HS-27A (cell line): Measurements from ENCODE around the gene ARFIP2.

Source experiments
- DNase-seq: peaks from one replicate; pipeline ENCODE4 v3.0.0-alpha.2; 2012; ENCODE audit warnings: low read depth, missing footprints

Gene ARFIP2

DNA sequence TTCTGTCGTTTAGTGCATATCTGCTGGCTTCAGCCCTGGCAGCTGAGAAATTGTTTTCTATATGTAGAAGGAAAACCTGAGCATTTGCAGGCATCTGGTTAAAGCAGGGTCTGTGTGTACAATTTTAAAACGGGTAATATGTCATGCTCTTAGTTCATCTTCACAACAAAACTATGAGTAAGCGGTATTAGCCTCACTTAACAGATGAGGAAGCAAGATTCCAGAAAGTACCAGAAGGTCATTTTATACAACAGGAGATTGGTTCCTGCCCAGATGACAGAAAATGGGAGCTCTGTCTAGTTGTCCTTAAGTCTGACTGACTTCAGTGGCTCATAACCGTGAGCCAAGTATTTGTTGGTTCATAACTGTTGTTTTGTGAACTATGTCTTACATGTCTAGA, 1.3 kb upstream of the ARFIP2 start:
- DNase-seq: no peak

DNA sequence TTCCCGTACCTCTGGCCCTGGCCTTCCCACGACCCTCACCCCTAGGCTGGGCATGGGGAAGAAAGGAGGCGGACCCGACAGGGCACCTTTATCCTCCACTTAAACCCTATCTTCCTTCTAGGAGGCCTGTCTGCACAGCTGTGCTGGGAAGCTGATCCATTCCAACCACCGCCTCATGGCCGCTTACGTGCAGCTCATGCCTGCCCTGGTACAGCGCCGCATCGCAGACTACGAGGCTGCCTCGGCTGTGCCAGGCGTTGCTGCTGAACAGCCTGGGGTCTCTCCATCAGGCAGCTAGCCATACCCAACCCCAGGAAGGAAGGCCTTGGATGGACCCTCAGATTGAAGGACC, 769 bp upstream of the ARFIP2 start:
- no peak for DNase-seq

DNA sequence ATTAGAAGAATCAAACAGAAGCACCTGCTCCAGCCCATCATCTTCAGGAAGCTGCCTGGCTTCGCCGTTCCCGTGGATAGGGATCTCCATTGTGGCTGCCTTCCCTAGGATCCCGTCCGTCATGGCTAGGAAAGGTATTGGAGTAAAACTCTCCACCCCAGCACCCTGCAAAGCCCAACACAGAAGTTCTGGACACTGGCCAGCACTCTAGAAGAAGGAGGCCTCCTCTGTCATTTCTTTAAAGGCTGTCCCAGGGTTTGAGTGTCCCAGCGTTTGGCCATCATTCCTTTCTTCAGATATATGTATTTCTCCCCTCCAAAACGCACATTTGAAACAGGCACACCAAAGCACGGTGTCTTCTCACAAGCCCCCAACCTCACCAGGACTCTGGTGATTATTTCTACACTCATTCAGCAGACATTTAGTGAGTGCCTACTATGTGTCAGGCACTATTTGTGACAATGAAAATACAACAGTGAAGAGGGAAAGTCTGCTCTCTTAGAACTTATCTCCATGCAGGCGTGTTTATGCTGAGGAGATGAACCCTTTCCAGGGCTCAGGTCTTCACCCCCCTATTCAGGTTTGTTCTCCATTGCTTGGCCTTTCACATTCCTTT, 724 bp downstream of the ARFIP2 start:
- DNase-seq: no peak

DNA sequence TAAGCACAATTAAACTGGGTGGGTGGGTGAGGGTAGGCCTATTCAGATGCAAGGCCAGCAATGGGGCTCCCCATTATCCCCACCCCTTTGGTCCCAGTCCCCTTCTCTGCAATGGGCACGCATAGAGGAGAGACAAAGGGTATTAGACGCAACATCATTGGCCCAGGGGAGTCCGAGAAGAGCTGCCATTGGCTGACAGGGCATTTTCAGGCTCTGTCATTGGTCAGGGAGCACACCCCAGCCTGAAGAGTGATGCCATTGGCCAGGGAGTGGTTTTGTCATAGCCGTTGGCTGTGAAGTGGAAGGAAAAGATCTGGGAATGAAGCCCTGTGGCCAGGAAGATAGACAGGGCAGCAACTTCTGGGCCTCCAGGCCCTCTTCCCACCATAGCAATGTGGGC, 4.6 kb downstream of the ARFIP2 start:
- no peak for DNase-seq

DNA sequence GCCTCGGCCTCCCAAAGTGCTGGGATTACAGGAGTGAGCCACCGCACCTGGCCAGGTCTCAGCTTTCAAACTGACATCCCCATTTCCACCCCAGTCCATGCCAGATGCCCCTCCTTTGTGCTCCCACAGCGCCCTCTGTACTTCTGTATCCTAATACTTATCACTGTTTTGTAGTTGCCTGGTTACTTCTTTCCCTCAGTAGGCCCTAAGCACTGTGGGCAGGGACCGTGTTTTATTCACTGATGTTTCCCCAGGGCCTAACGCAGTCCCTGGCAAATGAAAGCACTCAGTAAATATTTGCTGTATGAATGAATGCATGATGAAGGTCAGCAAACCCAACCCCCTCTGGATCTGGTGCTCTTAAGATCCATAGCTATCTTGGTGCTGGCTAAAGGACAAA, 5.2 kb downstream of the ARFIP2 start:
- no peak for DNase-seq

DNA sequence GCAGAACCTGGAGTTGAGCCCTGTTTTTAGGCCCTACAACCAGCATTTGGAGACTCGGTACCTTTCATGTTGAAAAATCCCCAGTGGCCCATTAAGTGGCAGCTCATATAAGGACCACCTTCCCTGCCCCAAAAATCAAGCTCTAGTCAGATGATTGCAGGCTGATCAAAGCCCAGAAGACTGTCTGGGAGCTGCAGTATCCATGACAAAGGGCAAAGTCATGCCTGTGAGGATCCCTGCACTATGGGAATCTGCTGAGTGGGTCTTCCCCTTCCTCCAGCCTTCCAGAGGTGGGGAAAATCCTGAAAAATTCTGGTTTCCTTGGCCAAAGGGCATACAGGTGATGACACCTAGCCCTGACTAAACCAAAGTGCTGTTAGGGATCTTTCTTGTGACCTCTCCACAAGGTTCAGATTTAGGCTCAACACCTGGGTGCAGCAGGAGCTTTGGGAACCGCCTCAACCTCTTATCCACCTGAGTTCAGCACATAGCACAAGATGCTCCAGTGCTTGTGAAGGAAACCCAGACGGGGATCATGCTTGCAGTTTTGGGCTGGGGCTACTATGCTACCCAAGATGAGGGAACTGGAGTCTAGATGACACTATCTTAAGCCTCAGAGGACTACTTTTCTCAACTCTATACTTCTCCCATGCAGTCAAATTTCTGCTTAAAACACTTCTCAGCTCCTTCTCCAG, 6.2 kb downstream of the ARFIP2 start:
- no peak for DNase-seq

DNA sequence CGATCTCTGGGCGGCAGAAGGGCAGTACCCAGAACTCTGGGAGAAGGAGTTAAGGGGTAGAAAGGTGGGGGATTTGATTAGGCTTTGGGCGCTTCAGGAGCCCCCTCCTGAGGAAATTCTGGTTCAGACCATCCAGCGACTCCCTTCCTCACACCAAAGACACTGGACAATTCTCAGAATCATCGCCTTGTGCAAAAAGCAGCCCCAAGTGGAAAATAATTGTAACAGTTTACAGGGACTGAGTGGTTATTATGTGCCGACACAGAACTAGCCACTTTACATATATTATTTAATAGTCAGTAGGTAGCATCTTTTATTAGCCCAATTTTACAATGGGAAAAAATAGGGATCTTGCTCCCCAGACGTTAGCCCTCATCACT, 6.7 kb downstream of the ARFIP2 start:
- peak; percentile 17 for DNase-seq

DNA sequence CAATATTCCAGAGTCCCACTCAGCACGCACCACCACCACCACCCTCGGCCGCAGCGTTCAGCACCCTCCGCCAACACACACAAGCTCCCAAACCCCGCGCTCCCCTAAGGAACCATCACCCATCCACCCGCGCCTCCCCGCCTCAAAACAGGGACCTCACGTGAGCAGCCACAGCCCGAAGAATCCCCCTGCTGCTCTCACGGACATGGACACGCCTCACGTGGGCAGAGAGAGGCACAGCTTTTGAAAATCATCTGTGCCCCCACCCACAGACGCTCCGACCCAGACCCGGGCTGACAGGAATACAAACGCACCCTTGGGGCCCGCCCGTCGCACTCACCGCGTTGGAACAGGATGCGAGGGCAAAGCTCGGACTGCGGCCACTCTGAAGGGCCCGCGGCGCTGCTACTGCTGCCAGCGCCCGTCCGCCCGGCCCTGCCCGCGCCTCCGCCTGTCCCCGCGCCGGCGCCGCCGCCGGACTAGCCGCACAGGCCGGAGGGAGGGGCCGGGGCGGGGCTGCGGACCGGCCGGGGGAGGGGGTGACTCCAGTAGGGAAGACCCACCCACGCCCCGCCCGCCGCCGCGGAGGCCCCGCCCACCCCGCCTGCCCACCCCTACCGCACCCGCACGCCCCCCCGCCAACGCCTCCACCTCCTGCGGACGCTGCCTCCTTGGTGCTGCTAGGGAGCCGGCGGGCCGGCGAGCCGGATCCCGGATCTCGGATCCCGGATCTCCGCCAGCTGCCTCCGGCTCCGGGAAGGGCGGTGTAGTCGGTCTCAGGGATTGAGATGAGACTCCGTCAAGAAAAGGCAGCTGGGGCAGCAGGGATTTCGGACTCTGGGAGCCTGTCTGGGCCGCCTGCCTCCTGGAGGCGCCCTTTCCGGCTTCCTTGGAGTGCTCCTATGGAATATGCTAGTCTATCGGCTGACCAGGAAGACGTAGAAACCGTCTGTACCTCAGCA, 7.4 kb downstream of the ARFIP2 start, which contains the start of gene TRIM3:
Gene TRIM3 (minus strand): TSS at position 491 of the 962 bp plus-strand sequence. CDS start 8,246 bp downstream, outside the sequence.
- DNase-seq: peak; percentile 70

DNA sequence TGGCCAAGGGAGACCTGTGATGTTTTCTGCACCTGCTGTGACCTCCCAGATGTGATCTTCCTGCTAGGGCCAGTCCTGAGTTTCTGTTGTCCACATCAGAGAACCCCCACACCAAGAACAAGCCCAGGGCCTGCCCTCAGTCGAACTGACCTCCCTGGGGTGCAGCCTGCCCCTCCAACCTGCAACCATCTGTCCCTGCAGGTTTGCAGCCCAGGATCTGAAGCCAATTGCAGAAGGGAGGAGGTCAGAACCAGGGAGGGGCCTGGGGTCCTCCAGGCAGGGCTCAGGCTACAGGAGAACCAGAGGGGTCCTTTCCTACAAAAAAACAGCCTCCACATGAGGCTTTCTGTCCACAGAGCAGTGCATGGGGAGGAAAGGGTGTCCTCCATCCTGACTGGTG, 8.2 kb downstream of the ARFIP2 start:
- no peak for DNase-seq

DNA sequence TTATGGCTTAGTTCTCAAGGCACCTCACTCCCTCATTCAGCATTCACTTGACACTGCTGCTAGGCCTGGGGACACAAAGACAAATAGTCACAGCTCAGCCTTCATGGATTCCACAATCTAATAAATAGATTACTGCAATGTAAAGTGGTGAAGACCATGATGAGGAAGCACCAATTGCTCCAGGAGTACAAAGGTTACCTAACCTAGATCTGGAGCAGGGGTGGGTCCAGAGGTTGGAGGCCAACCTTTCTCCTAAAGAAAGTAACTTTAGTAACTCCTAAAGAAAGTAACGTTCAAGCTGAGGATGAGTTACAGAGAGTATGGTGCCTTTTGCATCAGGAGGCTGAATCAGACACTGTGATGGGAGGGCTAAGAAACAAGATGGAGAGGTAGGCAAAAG, 11.5 kb downstream of the ARFIP2 start:
- DNase-seq: no peak

DNA sequence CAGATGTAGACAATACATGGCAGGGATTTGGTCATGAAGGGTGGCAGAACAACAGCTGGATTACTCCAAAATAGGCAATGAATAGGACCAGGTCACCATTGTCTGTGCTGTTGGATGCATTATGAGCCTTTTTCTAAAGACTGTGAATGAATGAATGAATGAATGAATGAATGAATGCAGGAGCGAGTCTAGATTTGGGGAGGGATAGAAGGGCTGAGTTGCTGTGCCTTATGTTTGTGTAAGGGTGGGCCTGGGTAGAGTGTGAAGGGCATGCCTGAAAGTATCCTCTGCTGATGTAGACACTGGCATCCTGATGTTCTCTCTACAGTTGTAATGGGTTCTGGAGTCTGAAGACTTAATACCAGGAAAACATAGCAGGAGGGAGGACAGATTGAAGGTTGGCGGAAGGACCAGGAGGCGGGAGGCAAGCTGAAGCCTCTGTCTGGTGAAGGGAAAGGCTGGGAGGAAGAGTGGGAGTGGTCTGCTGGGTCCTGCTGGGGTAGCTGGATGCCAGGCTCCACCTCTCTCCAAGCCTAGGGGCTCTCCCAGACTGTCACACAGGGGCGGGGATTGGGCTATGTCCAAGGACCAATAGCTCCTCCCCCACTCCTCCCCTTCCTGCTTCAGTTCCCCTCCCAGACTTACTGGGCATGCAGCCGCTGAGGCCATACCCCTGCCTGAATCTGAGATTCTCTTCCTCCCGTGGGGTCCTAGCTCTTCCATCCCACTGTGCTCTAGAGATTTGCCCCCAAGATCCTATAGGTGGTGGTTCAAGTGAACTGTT, 12.2 kb downstream of the ARFIP2 start:
- DNase-seq: no peak

DNA sequence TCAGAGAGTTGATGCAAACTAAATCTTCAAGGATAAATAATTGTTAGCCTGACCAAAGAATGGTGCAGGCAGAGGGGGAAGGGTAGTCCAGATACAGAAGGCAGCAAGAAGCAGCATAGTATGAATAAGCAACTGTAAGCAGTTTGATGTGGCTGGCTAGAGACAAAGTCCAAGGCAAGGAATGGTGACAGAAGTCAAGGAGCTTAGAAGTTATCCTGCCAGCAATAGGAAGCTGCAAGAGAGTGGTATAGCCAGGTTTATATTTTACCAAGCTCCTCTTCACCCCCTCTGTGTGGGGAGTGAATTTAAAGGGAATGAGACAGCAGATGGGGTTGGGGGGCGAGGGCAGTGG, 22.1 kb downstream of the ARFIP2 start:
- DNase-seq: no peak

DNA sequence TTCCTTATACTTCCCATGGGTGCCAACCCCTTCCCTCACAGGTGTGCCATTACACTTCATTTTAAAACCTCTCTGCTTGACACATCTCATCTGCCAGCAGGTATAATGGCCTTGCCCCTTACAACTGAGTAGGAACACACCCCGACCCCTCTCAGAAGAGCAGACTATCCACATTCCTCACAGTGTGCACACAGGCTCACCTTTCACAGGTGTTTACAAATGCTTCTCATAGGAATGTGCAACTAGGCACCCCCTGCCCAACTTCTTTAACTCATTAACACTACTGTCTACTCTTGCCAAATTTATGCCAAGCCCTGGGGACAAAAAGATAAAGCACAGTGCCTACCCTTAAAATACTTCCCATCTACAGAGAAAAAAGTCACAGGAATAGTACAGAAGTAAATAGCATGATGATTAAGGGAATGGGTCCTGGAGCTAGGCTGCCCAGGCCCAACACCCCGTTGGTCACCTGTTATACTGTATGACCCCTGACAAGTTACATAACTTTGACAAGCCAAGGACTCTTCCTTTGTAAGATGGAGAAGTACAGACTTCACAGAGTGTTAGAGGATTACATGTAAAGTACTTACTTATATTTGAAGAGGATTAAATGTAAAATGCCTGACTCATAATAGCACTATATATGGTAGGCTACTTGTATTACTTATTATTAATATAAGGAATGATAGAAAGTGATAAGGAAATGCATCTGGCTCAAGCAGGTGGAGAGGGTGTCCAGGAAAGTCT, 22.6 kb downstream of the ARFIP2 start:
- DNase-seq: no peak

DNA sequence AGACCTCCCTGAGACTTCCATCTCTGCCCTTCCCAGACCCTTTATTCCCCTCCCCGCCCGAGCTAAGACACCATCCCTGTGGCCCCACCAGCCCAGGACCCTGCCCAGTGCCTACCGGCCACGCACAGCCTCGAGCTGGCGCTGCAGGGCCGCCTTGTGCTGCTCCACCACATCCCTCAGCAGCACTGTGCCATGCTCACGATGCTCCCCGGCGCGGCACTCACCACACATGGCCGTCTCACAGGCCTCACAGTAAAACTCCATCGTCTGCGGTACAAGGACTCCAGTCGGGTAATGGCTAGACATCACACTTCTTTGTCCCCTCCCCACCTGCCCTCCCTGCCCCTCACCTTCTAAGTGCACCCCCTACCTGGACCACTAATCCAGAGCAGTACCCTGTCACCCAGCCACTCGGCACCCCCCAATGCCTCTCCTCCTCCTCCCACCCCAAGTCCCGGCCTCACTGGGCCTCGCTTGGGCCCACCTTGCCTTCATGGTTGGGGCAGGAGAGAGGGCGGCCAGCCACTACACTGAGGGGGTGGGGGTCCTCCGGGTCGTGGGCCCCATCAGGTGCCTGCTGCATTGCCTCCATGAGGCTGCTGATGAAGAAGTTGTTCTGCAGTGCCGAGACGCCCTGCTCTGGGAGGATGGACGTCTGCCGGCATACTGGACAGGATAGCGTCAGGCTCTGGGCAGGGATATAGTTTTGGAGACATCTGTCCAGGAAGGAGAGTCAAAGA, 23.4 kb downstream of the ARFIP2 start:
- DNase-seq: no peak

DNA sequence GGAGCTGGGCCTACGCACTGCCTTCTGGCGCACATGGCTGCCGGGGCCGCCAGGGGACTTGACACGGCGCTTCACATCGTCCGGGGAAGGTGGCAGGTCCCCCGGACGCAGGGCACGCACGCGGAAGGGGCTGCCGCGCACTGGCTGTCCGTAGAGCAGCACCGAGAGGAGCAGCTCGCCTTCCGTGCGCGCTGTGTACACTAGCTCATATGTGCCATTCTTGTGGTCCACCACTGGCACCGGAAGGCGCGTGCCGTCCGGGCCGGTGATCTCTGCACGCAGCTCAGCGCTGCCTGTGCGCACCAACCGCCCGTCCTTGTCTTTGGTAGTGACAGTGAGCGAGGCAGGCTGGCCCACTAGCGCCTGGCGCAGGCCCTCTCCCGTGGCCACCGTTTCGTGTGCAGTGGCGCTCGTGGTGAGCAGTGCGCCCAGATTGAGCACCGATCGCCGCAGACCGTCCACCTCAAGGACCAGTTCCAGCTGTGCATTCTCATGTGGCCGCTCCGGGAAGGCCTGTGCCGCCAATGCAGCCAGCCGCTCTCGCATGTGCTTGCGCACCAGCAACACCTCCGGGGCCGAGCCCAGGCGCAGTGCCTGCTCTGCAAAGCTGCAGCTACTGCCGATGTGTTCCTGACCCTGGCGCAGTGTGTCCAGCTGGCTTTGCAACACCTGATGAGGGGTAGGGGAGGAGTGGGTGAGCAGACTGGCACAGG, 24.6 kb downstream of the ARFIP2 start:
- no peak for DNase-seq

DNA sequence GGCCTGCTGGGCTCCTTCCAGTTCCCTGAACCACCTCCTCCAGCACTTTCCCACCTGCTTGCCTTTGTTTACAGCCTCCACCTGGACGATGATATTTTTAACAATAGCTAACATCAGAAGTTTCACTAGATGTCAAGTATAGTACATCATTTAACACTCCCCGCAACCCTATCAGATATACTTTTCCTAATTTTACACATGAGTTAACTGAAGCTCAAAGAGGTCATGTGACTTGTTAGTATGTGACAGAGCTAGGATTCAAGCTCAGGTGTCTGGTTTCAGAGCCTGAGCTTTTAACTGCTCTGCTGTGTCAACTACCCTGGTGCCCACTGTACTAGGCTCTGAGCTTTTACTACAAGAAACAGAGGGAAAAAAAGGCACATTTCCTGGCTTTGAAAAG, 26.1 kb downstream of the ARFIP2 start:
- no peak for DNase-seq

DNA sequence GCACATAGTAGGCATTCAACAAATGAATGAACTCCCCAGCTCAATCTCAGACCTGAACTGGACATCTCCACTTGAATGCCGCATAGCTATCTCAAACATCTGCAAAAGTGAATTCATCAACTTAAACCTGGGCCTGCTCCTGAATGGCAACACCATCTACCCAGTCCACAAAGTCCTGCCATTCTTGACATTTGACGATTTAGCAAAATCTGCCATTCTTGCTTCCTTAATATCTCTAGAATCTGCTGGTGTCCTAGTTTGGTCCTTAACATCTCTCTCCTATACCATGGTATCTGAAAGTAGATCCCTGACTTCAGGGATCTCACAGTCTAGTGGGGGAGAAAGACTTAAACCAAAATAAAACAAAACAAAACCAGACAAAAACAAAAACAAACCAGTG, 28.0 kb downstream of the ARFIP2 start:
- DNase-seq: no peak

DNA sequence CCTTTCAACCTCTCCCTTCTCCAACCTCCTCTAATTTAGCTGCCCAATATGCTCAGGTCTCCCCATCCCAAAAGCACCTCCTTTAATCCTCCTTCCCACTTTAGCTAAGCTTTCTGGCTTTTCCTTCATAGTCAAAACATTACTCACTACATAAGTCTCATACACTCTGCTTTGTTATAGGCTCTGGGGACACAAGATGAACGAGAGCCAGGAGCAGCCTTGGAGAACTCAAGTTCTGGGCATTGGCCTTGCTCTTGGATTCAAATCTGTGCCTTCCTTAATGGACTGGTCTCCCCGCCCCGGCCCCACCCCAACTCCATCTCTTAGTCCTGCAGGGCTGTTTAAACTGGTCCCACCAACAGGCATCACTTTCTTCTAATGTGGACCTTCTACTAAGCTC, 28.9 kb downstream of the ARFIP2 start:
- no peak for DNase-seq

DNA sequence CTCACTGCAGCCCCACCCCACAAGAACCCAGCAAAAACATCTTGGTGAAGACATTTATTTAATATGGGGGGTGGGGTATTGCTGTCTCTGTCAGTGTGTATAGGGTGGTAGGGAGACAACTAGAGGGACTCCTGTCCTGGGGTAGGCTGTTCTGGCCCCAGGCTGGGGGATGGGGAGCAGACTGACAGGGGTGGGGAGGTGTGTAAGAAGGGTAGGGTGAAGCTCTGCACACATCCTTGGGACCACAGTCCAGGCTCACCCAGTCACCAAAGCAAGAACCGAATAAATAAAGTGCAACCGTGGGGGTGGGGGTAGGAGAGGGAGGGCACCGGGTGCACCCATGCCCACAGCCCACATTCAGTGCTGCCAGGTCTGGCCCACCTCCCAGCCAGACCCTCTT, 32.6 kb downstream of the ARFIP2 start:
- DNase-seq: no peak
